H1 (cell line): ENCODE results near the gene ADRA2C. TPM values are rescaled to one million over a fixed set of nuclear protein-coding genes. Genes with fewer than 3 reads are reported as not detected.

Source experiments
- BACH1 ChIP-seq: IDR thresholded peaks from 2 replicates; pipeline ENCODE4 v1.6.1; 2012; ENCODE audit warnings: low read length, improper control_type of control experiment
- KDM1A ChIP-seq: fragments of 200-600, 300-600 bp; sonication (generic); IDR thresholded peaks from 2 replicates; pipeline ENCODE4 v1.7.1; 2016; ENCODE audit warnings: mild to moderate bottlenecking, low read length, borderline replicate concordance
- polyA plus RNA-seq, 7 experiments: library from polyadenylated mRNA; depleted of rRNA in 3 of 7; stranded (reverse) in 5 of 7; unstranded in 2 of 7; fragments of >200 nt in 5 of 7; fragments of 200-250 nt in 2 of 7; gene quantifications; 1 replicate in 5 of 7; 2 replicates in 1 of 7; 4 replicates in 1 of 7; pipeline versions ENCODE4 v1.2.1 to v1.2.3, GENCODE V29; 2011 to 2013; ENCODE audit warnings: missing spikeins in 2 of 7, mixed read lengths in 2 of 7
- total RNA-seq: library from RNA; stranded (reverse); fragmentation: NEBNext Ultra II Directional; extraction: Animal tissue kit (Norgen Biotek cat#: 25700); gene quantifications from 2 replicates; pipeline ENCODE4 v1.2.1, GENCODE V29; 2021

ADRA2C gene
- total and polyA plus RNA-seq, 2 of the 8 experiments (the other 6 are each of a cell fraction or from before 2014, with no cell fraction given), result 14.6 to 14.8 TPM

DNA sequence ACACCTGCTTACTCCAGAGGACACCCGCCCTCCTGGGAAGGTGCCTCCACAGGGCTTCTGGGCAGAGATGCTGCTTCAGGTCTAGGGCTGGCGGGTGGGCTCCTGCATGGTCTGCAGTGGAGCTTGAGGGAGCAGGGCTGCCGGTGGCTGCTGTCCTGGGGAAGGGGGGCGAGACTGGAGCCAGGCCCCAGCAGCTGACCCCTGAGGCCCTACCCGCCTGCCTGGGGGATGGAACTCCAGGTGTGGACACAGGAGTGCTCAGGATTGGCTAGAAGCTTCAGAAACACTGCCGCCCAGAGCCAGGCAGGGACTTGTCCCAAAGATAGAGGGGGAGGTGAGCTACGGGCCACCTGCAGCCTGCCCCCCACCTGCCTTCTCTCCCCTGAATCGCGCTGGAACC lies 33.0 kb upstream of the ADRA2C start (continued):
- TF ChIP-seq BACH1 (no peak), KDM1A (no peak)
